IgD-negative memory B cell (primary cell): Measurements from ENCODE around the gene GALP. TPM values are rescaled to one million over a fixed set of nuclear protein-coding genes. Genes with fewer than 3 reads are reported as not detected.
"Not testable (repeated sequence)": the region's sequence is repeated elsewhere in the genome, so short reads cannot be mapped to it uniquely, and the experiment has no call there.

Experiments used
- H3K27ac Mint-ChIP-seq, 3 donors: one replicate each; pipeline ENCODE4 v1.8.0; 2020 to 2022; ENCODE audit warnings: mild to moderate bottlenecking in 3 of 3, mixed read lengths in 3 of 3, moderate library complexity in 1 of 3
- H3K27me3 Mint-ChIP-seq: one replicate; pipeline ENCODE4 v1.8.0; 2021; ENCODE audit warnings: mixed read lengths
- H3K36me3 Mint-ChIP-seq: one replicate; pipeline ENCODE4 v1.8.0; 2020; ENCODE audit warnings: mild to moderate bottlenecking, mixed read lengths
- H3K4me1 Mint-ChIP-seq, 3 donors: one replicate each; pipeline ENCODE4 v1.8.0; 2020 to 2022; ENCODE audit warnings: mixed read lengths in 3 of 3, mild to moderate bottlenecking in 1 of 3
- H3K4me3 Mint-ChIP-seq, 4 donors: one replicate each; pipeline ENCODE4 v1.8.0; 2020 to 2022; ENCODE audit warnings: mild to moderate bottlenecking in 4 of 4, mixed read lengths in 4 of 4, moderate library complexity in 3 of 4
- H3K9me3 Mint-ChIP-seq, 3 donors: one replicate each; pipeline ENCODE4 v1.8.0; 2020 to 2021; ENCODE audit warnings: mixed read lengths in 3 of 3, mild to moderate bottlenecking in 1 of 3
- polyA plus RNA-seq: library from polyadenylated mRNA; unstranded; fragments of 300-500 nt; fragmentation: Illumina TruSeq; gene quantifications from one replicate; pipeline ENCODE4 v1.2.3, GENCODE V29; 2021

Gene GALP
- polyA plus RNA-seq, 1 donor from 2014 or later, result not detected

- Mint-ChIP-seq H3K4me1 (peaks cover 12 to 17% (median 16%) of the 10 kb centered on the region in 3 donors), H3K36me3 (peaks cover 2% of the 10 kb centered on the region), H3K4me3 (peak overlapping the region; percentile 70 to 91 (median 88)), H3K9me3 (no peaks in the 10 kb centered on the region), H3K27me3 (no peaks in the 10 kb centered on the region), H3K27ac (peak overlapping the region; percentile 62 to 94 (median 76))
Measured at GRCh38 chr19:56142087-56142787, 33.6 kb upstream of the GALP start.

- no peaks in the 10 kb centered on the region for H3K27me3 Mint-ChIP-seq
- peaks cover 12 to 17% (median 16%) of the 10 kb centered on the region in 3 donors for H3K4me1 Mint-ChIP-seq
- H3K9me3 Mint-ChIP-seq, result no peaks in the 10 kb centered on the region
Measured at GRCh38 chr19:56142897-56143434, 32.8 kb upstream of the GALP start.

GRCh38 chr19:56144376-56144775 lies 31.4 kb upstream of the GALP start:
- Mint-ChIP-seq H3K4me3 (peak overlapping the region in 1 of 4 donors; percentile 71), H3K27me3 (no peaks in the 10 kb centered on the region), H3K4me1 (peaks cover 10 to 17% (median 16%) of the 10 kb centered on the region in 3 donors), H3K27ac (peak overlapping the region in 1 of 3 donors; percentile 37), H3K36me3 (no peaks in the 10 kb centered on the region), H3K9me3 (no peaks in the 10 kb centered on the region)

More at GRCh38 chr19:56142897-56143434, 32.8 kb upstream of the GALP start:
- H3K36me3 Mint-ChIP-seq, result peaks cover 2% of the 10 kb centered on the region
- H3K4me3 Mint-ChIP-seq, result peak overlapping the region in 1 of 4 donors; percentile 45
- peak overlapping the region in 2 of 3 donors; percentile 63 to 71 for H3K27ac Mint-ChIP-seq

DNA sequence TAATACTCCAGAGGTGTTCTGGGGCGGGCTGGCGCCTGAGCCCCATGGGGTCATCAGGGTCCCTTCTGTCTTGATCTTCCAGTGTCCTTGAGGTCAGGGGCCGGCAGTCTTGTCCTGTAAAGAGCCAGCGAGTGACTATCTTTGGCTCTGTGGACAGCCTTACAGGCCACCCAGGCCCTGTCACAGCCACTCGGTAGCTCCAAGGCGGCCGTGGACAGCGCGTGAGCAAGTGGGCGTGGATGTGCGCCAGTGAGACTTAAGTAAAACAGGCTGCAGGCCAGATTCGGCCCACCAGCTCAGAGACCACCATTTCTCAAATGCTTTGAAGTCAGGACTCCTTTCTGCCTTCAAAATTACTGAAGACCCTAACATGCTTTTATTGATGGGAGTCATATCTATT lies 31.0 kb upstream of the GALP start:
- Mint-ChIP-seq H3K4me1 (peaks cover 10 to 15% (median 15%) of the 10 kb centered on the region in 3 donors), H3K9me3 (peaks cover 0 to 4% (median 0%) of the 10 kb centered on the region in 3 donors), H3K36me3 (peaks cover 1% of the 10 kb centered on the region), H3K27me3 (no peaks in the 10 kb centered on the region), H3K27ac (no peak overlapping the region), H3K4me3 (no peak overlapping the region)

- Mint-ChIP-seq H3K4me3 (peak overlapping the region in 2 of 4 donors; percentile 17 to 45), H3K27ac (no peak overlapping the region), H3K27me3 (no peaks in the 10 kb centered on the region), H3K36me3 (peaks cover 1% of the 10 kb centered on the region), H3K9me3 (peaks cover 0 to 4% (median 0%) of the 10 kb centered on the region in 3 donors), H3K4me1 (peaks cover 5 to 10% (median 9%) of the 10 kb centered on the region in 3 donors)
Measured at GRCh38 chr19:56145698-56146097, 30.1 kb upstream of the GALP start.

GRCh38 chr19:56146904-56147303 lies 28.9 kb upstream of the GALP start:
- H3K4me3 Mint-ChIP-seq, result no peak overlapping the region
- H3K27ac Mint-ChIP-seq, result no peak overlapping the region
- peaks cover 1% of the 10 kb centered on the region for H3K36me3 Mint-ChIP-seq
- peaks cover 0 to 4% (median 0%) of the 10 kb centered on the region in 3 donors for H3K9me3 Mint-ChIP-seq
- no peaks in the 10 kb centered on the region for H3K27me3 Mint-ChIP-seq
- H3K4me1 Mint-ChIP-seq, result peaks cover 3 to 5% (median 3%) of the 10 kb centered on the region in 3 donors

GRCh38 chr19:56147307-56147706 lies 28.5 kb upstream of the GALP start:
- peaks cover 0 to 4% (median 0%) of the 10 kb centered on the region in 3 donors for H3K9me3 Mint-ChIP-seq

DNA sequence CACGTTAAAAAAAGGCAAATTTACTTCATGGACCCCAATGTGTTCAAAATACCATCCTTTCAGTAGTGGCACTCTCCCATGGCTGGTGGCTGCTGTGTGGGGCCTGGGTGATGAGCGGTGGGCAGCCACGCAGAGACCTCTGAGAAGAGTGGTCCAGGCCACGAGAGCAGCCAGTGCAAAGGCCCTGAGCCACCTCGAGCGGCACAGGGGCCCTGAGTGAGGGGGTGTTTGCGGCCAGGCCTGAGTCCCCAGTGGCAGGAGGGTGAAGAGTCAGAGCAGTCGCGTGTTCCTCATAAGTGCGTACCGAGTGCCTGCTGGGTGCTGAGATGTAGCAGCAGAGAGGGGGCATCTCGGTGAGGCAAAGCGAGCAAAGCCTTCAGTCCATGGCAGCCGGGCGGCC lies 27.7 kb upstream of the GALP start:
- peak overlapping the region in 1 of 3 donors; percentile 85 for H3K27ac Mint-ChIP-seq
- H3K36me3 Mint-ChIP-seq, result peaks cover 1% of the 10 kb centered on the region
- H3K9me3 Mint-ChIP-seq, result peaks cover 0 to 4% (median 0%) of the 10 kb centered on the region in 3 donors
- H3K27me3 Mint-ChIP-seq, result no peaks in the 10 kb centered on the region
- H3K4me1 Mint-ChIP-seq, result peaks cover 0 to 5% (median 0%) of the 10 kb centered on the region in 3 donors
- peak overlapping the region in 1 of 4 donors; percentile 52 for H3K4me3 Mint-ChIP-seq

More at GRCh38 chr19:56147307-56147706, 28.5 kb upstream of the GALP start:
- no peak overlapping the region for H3K4me3 Mint-ChIP-seq
- H3K4me1 Mint-ChIP-seq, result peaks cover 0 to 2% (median 0%) of the 10 kb centered on the region in 3 donors
- peaks cover 1% of the 10 kb centered on the region for H3K36me3 Mint-ChIP-seq
- no peaks in the 10 kb centered on the region for H3K27me3 Mint-ChIP-seq
- no peak overlapping the region for H3K27ac Mint-ChIP-seq

DNA sequence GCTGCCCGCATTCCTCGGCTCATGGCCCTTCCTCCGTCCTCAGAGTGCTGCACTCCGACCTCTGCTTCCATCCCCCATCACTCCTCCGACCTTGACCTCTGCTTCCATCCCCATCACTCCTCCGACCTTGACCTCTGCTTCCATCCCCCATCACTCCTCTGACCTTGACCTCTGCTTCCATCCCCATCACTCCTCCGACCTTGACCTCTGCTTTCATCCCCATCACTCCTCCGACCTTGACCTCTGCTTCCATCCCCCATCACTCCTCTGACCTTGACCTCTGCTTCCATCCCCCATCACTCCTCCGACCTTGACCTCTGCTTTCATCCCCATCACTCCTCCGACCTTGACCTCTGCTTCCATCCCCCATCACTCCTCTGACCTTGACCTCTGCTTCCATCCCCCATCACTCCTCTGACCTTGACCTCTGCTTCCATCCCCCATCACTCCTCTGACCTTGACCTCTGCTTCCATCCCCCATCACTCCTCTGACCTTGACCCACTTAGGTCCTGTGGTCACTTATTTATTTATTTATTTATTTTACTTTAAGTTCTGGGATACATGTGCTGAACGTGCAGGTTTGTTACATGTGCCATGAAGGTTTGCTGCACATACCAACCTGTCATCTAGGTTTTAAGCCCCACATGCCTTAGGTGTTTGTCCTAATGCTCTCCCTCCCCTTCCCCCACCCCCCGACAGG lies 26.7 kb upstream of the GALP start:
- not testable (repeated sequence) for H3K4me3 Mint-ChIP-seq, H3K36me3 Mint-ChIP-seq, H3K27ac Mint-ChIP-seq, H3K4me1 Mint-ChIP-seq, H3K27me3 Mint-ChIP-seq, H3K9me3 Mint-ChIP-seq

DNA sequence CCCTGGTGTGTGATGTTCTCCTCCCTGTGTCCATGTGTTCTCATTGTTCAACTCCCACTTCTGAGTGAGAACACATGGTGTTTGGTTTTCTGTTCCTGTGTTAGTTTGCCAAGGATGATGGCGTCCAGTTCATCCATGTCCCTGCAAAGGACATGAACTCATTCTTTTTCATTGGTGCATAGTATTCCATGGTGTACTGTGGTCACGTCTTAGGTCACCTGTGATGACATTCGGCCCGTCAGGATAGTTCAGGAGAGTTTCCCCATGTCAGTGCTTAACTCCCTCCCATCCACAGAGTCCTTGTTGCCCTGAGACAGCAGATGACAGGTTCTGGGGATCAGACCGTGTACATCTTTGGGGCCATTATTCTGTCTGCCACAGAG lies 26.2 kb upstream of the GALP start:
- no peak overlapping the region for H3K27ac Mint-ChIP-seq
- H3K4me3 Mint-ChIP-seq, result no peak overlapping the region
- H3K4me1 Mint-ChIP-seq, result peaks cover 0 to 3% (median 0%) of the 10 kb centered on the region in 3 donors
- H3K9me3 Mint-ChIP-seq, result peaks cover 0 to 4% (median 0%) of the 10 kb centered on the region in 3 donors
- no peaks in the 10 kb centered on the region for H3K27me3 Mint-ChIP-seq
- H3K36me3 Mint-ChIP-seq, result peaks cover 1% of the 10 kb centered on the region

- Mint-ChIP-seq H3K27ac (no peak overlapping the region), H3K27me3 (no peaks in the 10 kb centered on the region), H3K4me1 (peaks cover 0 to 3% (median 2%) of the 10 kb centered on the region in 3 donors), H3K4me3 (no peak overlapping the region), H3K9me3 (peaks cover 0 to 4% (median 0%) of the 10 kb centered on the region in 3 donors), H3K36me3 (peaks cover 1% of the 10 kb centered on the region)
Measured at GRCh38 chr19:56150358-56150757, 25.4 kb upstream of the GALP start.

DNA sequence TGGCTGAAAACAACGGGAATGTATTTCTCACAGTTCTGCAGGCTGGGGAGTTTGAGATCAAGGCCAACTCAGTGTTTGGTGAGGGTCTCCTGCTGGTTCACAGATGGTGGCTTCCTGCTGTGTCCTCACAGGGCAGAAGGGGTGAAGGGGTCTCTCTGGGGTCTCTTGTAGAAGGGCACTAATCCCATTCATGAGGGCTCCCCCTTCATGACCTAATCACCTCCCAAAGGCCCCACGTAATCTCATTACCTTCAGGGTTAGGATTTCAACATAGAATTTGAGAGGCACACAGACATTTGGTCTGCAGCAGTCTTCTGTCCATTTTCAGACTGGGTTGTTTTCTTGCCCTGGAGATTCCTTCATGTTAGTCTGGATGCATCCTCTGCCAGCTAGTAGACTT lies 23.2 kb upstream of the GALP start:
- H3K4me1 Mint-ChIP-seq, result peaks cover 0 to 3% (median 2%) of the 10 kb centered on the region in 3 donors
- no peak overlapping the region for H3K4me3 Mint-ChIP-seq
- H3K9me3 Mint-ChIP-seq, result peaks cover 0 to 4% (median 0%) of the 10 kb centered on the region in 3 donors
- no peaks in the 10 kb centered on the region for H3K27me3 Mint-ChIP-seq
- H3K36me3 Mint-ChIP-seq, result peaks cover 3% of the 10 kb centered on the region
- no peak overlapping the region for H3K27ac Mint-ChIP-seq

GRCh38 chr19:56153507-56153906 lies 22.3 kb upstream of the GALP start:
- no peak overlapping the region for H3K4me3 Mint-ChIP-seq
- peaks cover 0 to 4% (median 0%) of the 10 kb centered on the region in 3 donors for H3K9me3 Mint-ChIP-seq
- peaks cover 0 to 3% (median 2%) of the 10 kb centered on the region in 3 donors for H3K4me1 Mint-ChIP-seq
- H3K27me3 Mint-ChIP-seq, result no peaks in the 10 kb centered on the region
- peaks cover 3% of the 10 kb centered on the region for H3K36me3 Mint-ChIP-seq
- H3K27ac Mint-ChIP-seq, result no peak overlapping the region

DNA sequence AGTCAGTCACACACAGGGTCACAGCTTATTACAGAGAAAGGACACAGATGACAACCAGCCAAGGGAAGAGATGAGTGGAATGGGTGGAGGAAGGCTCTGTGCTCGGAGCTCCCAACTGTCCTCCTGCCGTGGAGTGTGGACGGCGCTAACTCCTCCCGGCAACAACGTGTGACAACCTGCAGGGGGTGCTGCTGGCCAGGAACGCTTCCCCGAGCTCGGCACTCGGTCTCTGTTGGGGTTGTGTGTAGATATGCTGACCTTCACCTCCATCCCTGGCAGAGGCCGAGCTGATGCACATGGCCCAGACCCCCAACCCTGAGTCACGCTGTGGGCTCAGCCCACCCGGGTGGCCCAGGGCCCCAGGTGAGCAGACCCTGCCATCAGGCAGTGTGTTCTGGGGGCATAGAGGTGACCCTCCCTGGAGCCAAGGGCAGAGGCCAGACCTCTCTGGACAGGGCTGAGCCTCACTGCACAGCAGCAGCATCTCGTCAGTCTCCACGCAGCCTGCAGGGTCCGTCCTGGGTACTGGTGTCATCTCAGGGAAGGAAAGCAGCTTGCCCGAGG lies 20.6 kb upstream of the GALP start:
- no peak overlapping the region for H3K27ac Mint-ChIP-seq
- H3K36me3 Mint-ChIP-seq, result peaks cover 6% of the 10 kb centered on the region
- no peak overlapping the region for H3K4me3 Mint-ChIP-seq
- peaks cover 0 to 4% (median 3%) of the 10 kb centered on the region in 3 donors for H3K4me1 Mint-ChIP-seq
- no peaks in the 10 kb centered on the region for H3K27me3 Mint-ChIP-seq
- peaks cover 0 to 3% (median 0%) of the 10 kb centered on the region in 3 donors for H3K9me3 Mint-ChIP-seq

DNA sequence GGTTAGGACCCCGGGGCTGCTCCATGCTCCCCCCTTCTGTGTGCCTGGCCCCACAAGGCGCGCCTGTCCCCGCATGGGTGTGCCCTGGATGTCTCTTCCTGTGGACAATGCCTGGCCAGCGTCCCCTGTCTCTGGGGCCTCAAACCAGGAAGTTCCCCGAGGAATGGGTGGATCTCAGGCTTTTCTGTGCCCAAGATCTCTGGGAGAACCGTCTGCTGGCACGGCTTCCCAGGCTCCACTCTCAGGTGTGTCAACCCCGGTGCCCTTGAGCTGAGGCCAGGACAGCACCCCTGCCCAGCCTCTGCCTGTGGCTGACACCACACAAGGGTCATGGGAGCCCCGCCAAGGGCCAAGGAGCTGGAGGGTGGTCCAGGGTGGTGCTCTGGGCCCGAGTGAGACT lies 19.0 kb upstream of the GALP start:
- Mint-ChIP-seq H3K4me3 (no peak overlapping the region), H3K4me1 (peaks cover 0 to 4% (median 3%) of the 10 kb centered on the region in 3 donors), H3K9me3 (peaks cover 0 to 3% (median 0%) of the 10 kb centered on the region in 3 donors), H3K27me3 (no peaks in the 10 kb centered on the region), H3K36me3 (peaks cover 6% of the 10 kb centered on the region), H3K27ac (no peak overlapping the region)
